Vagina (tissue), 2 donors: Measurements from ENCODE around the gene ZNF738.

Experiments
- CTCF ChIP-seq, 3 experiments: fragments of 450-650 bp in 2 of 3; fragments of 200-600 bp in 1 of 3; sonication (generic) in 1 of 3; IDR thresholded peaks; one replicate each; pipeline ENCODE4 v1.5.1; 2017 to 2019; ENCODE audit warnings: antibody characterized with exemption in 3 of 3, mild to moderate bottlenecking in 2 of 3, moderate library complexity in 2 of 3
- POLR2A ChIP-seq, 2 donors: fragments of 450-650 bp; IDR thresholded peaks; one replicate each; pipeline ENCODE4 v1.6.1; 2017; ENCODE audit warnings: antibody characterized with exemption in 2 of 2, mild to moderate bottlenecking in 2 of 2, moderate library complexity in 2 of 2

- TF ChIP-seq POLR2A (IDR thresholded peaks at IDR 0.05), result no peak
- no peak for TF ChIP-seq CTCF (IDR thresholded peaks at IDR 0.05)
Measured at GRCh38 chr19:21358768-21359451, at the start of gene ZNF738.
